Measurements from ENCODE around the gene RAB37. TPM values are rescaled to one million over a fixed set of nuclear protein-coding genes. Genes with fewer than 3 reads are reported as not detected.

RAB37 gene
- total RNA-seq, 1 donor from 2014 or later, result 7.5 TPM

DNA sequence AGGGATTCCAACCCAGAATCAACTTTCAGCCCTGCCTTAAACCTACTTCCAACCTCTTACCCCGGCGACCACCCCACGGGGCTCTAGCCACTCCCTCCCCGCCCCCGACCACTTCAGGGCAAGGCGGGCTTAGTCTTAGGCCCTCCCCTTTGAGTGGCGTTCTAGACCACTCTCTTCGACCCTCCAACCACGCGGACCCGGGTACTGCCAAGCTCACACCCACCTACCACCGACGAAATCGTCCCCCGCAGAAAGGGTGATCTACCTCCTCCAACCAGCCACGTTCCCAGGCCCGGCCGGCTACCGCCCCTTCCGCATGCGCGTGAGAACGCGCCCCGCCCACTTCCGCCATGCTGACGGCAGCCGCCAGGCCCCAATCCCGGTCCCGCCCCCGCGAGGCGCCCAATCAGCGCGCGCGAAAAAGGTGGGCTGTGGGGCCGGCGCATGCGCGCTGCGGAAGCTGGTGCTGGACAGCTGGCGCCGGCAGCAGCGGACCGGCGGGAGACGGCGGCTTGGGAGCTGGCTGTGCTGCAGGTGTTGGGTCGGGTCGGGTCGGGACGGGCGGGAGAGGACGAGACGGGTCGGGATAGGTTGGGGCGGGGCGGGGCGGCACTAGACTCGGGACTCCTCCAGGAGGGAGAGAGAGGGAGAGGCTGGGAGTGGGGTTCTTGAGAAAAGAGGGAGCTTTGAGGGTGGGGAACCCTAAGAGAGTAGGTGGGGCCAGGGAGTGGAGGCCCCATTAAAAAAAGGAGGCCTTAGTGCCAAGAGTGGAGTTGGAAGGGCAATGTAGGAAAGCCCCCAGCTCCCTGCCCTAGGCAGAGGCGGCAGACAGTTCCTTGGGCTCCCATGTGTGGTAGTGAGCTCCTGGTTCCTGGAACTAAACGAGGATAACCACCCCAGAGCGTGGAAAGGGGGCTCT, 39.2 kb downstream of the RAB37 start, which contains the start of gene NAT9:
NAT9 (minus strand) TSS at position 302 of the 919 bp plus-strand sequence. CDS start 647 bp downstream, outside the sequence.
- no peaks in the 10 kb centered on the region for H3K9me3 Mint-ChIP-seq
- intact Hi-C loops (cut with micrococcal nuclease), result loop anchor here (1.0 to 5.0 kb wide), 2 partner anchors 28 to 96 kb away; partner anchors contain the start of genes FDXR and NHERF1
- no peaks in the 10 kb centered on the region for H3K27me3 Mint-ChIP-seq
- peaks cover 47% of the 10 kb centered on the region for H3K4me1 Mint-ChIP-seq
- peak; percentile 100 for DNase-seq
- peak within 1 kb of the TSS; percentile 100 for H3K4me3 Mint-ChIP-seq
- peak within 1 kb of the TSS; percentile 91 for H3K27ac Mint-ChIP-seq
- H3K36me3 Mint-ChIP-seq (ENCODE audit: low read depth), result peaks cover 34% of the 10 kb centered on the region

DNA sequence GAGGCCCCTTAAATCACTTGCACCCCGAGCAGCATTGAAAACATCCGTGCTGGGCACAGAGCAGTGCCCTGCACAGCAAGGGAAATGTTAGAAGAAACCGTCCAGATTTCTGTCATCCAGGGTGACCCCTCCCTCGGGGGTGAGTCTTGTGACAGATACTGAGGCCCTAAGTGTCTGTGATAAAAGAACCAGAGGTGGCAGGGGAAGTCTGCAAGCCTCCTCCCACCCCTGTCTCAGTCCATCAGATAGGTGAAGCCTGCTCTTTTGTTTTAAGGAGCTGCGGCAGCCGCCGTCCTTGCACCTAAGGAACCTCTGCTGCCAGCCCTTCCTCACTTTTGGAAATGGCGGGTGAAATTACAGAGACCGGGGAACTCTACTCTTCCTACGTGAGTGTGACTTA, 39.9 kb downstream of the RAB37 start:
- intact Hi-C loops (cut with micrococcal nuclease), result loop anchor here (1.0 to 5.0 kb wide), 2 partner anchors 29 to 95 kb away; partner anchors contain the start of genes FDXR and NHERF1
- peak overlapping the region; percentile 100 for H3K4me3 Mint-ChIP-seq
- peak overlapping the region; percentile 66 for H3K27ac Mint-ChIP-seq
- peaks cover 30% of the 10 kb centered on the region for H3K36me3 Mint-ChIP-seq (ENCODE audit: low read depth)
- no peaks in the 10 kb centered on the region for H3K27me3 Mint-ChIP-seq
- no peaks in the 10 kb centered on the region for H3K9me3 Mint-ChIP-seq
- H3K4me1 Mint-ChIP-seq, result peaks cover 48% of the 10 kb centered on the region
- DNase-seq, result peak; percentile 71

DNA sequence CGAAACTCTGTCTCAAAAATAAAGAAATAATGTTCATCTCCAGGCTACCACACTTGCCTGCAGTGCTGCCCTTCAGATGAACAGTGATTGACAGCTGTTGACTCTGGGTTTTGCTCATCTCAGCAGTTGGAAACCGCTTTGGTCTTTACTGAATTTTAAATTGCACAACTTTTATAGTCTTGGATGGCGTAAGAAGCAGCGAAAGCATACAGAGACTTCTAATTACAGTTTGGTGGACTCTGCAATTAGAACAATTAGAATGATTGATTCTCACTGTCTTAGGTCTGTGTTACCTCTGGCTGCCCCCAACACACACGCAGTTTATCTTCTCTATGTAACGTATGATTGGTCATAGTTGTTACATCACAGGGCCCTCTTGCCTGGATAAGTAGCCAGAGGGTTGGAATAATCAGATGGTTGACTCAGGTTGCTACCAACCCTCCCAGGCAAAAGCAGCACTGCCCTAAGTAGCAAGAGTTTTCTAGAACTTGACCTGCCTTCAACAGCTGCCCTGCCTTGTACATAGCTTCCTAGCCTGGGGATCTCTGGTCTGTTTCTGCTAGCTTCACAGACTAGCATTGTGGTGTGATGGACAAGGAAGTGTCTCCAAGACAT, 41.0 kb downstream of the RAB37 start:
- intact Hi-C loops (cut with micrococcal nuclease), result loop anchor here (5.0 kb wide), 1 partner anchor 94 kb away; the partner anchor contains the start of gene FDXR
- Mint-ChIP-seq H3K4me1 (peaks cover 51% of the 10 kb centered on the region), H3K27me3 (no peaks in the 10 kb centered on the region), H3K9me3 (no peaks in the 10 kb centered on the region), H3K27ac (peak overlapping the region; percentile 98), H3K36me3 (ENCODE audit: low read depth) (peaks cover 26% of the 10 kb centered on the region), H3K4me3 (peak overlapping the region; percentile 36)
- DNase-seq, result no peak

DNA sequence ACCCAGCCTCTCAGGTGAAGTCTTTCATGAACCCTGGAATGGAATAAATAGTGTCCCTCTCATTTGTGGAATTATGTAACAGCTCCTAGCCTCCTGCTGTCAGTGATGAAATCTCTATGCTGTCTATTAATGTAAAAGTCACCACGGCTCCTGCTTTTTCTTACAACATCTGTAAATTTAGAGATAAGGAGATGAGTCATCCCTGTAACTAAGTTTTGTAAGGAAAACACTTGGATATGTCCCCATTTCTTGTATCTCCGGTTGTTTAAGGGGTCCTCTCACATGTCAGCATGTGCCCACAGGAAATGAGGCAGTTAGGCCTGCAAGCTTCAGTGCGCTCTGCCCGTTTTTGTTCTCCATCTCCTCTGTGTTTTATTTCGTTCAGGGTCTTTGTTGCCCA, 41.9 kb downstream of the RAB37 start:
- peak overlapping the region; percentile 98 for H3K27ac Mint-ChIP-seq
- no peak for DNase-seq
- no peaks in the 10 kb centered on the region for H3K9me3 Mint-ChIP-seq
- H3K27me3 Mint-ChIP-seq, result no peaks in the 10 kb centered on the region
- peak overlapping the region; percentile 78 for H3K4me3 Mint-ChIP-seq
- H3K36me3 Mint-ChIP-seq (ENCODE audit: low read depth), result peaks cover 20% of the 10 kb centered on the region
- peaks cover 49% of the 10 kb centered on the region for H3K4me1 Mint-ChIP-seq
- intact Hi-C loops (cut with micrococcal nuclease), result loop anchor here (5.0 kb wide), 1 partner anchor 93 kb away; the partner anchor contains the start of gene FDXR

DNA sequence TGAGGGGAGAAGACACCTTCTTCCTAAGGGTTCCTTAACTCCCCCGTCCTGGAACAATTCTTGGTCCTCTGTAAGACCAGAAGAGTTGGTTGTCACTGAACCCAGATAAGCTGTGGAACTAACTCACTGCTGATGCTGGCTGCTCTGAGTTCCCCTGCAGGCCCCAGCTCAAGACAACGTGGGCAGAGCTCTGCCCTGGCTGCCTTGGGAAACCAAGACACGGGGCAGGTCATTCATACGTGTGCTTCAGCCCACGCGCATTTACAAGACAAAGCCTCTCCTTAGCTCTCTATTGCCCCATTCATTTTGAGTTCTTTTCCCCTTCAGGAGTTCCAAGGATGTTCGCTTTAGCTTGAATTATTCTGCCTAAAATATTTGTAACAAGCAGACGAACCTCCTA, 42.4 kb downstream of the RAB37 start:
- peaks cover 21% of the 10 kb centered on the region for H3K36me3 Mint-ChIP-seq (ENCODE audit: low read depth)

DNA sequence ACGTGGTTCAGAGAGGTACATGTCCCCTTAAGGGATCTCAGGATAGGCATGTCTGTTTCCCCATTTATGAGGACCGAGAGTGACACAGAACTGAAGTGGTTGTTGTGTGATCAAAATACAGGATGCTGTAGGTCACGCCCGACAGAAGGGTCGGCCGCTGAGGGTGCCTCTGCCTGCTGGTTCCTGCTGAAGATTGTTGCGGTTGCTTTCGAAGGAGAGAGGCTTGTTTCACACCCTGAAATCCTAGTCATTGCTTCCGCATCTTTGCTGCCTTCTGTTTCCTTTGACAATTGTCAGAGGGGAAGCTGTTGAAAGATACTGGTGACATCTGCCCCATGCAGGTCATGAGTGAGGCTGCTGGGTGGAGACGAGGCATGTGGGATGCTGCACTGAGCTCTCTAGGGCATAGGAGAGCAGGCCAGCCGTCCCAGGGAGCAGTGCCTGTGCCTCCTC, 42.9 kb downstream of the RAB37 start:
- DNase-seq, result peak; percentile 92
- intact Hi-C loops (cut with micrococcal nuclease), result loop anchor here (5.0 kb wide), 1 partner anchor 92 kb away; the partner anchor contains the start of gene FDXR
- H3K9me3 Mint-ChIP-seq, result no peaks in the 10 kb centered on the region
- peaks cover 21% of the 10 kb centered on the region for H3K36me3 Mint-ChIP-seq (ENCODE audit: low read depth)
- H3K27ac Mint-ChIP-seq, result peak overlapping the region; percentile 98
- no peaks in the 10 kb centered on the region for H3K27me3 Mint-ChIP-seq
- peaks cover 57% of the 10 kb centered on the region for H3K4me1 Mint-ChIP-seq
- H3K4me3 Mint-ChIP-seq, result peak overlapping the region; percentile 78

More for the DNA sequence above, 42.4 kb downstream of the RAB37 start:
- Mint-ChIP-seq H3K4me1 (peaks cover 52% of the 10 kb centered on the region), H3K9me3 (no peaks in the 10 kb centered on the region), H3K27me3 (no peaks in the 10 kb centered on the region), H3K4me3 (peak overlapping the region; percentile 78), H3K27ac (peak overlapping the region; percentile 98)
- no peak for DNase-seq
- intact Hi-C loops (cut with micrococcal nuclease), result loop anchor here (5.0 kb wide), 1 partner anchor 93 kb away; the partner anchor contains the start of gene FDXR

DNA sequence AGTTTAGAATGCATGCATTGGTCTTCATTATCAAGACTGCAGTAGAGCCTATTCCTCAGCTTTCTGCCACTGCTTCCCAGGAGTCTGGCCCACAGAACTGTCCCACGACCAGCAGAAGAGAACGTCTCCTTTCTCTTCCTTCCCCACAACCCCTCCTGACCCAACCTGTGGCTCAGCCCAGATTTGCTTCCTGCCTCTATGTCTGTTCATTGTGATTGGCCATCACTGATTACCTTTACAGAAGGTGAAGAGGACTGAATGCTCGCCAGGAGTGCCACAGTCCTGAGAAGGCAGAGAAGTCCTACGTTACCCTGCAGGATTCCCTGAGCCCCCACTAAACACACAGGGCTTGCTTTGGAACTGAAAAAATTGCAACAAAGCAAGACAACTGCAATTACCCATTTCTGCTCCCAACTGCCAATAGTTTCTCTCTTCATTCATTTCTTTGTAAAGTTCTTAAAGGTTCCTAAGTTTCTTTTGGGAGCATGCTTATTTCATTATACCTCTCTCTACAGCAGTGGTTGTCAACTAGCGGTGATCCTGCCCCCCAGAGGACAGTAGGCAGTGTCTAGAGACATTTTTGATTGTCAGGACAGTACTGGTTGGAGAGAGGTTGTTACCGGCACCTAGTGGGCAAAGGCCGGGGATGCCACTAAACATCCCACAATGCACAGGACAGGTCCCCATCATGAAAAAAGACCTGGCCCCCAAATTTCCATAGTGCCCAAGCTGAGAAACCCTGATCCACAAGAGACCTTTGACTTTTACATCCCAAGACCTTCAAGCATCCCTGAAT, 43.6 kb downstream of the RAB37 start:
- H3K27me3 Mint-ChIP-seq, result no peaks in the 10 kb centered on the region
- peak; percentile 70 for DNase-seq
- H3K9me3 Mint-ChIP-seq, result no peaks in the 10 kb centered on the region
- H3K4me1 Mint-ChIP-seq, result peaks cover 63% of the 10 kb centered on the region
- peak overlapping the region; percentile 78 for H3K4me3 Mint-ChIP-seq
- H3K36me3 Mint-ChIP-seq (ENCODE audit: low read depth), result peaks cover 22% of the 10 kb centered on the region
- intact Hi-C loops (cut with micrococcal nuclease), result no loop called here
- peak overlapping the region; percentile 98 for H3K27ac Mint-ChIP-seq

DNA sequence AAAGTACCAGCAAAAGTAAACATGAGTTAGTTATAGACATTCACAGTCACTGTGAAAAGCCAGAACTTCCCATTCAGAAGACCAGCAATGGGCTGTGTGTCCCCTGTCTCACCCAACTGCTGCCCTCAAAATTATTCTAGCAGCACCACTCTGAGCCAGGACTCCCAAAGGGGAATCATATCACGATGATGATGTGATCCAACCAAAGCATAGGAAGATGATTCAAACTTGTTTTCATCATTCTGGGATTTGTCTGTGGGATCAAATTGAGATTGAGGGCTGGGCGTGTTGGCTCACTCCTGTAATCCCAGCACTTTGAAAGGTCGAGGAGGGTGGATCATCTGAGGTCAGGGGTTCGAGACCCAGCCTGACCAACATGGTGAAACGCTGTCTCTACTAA, 45.5 kb downstream of the RAB37 start:
- intact Hi-C loops (cut with micrococcal nuclease), result no loop called here
- H3K4me3 Mint-ChIP-seq, result no peak overlapping the region
- no peak overlapping the region for H3K27ac Mint-ChIP-seq
- no peak for DNase-seq
- peaks cover 22% of the 10 kb centered on the region for H3K36me3 Mint-ChIP-seq (ENCODE audit: low read depth)
- H3K27me3 Mint-ChIP-seq, result no peaks in the 10 kb centered on the region
- no peaks in the 10 kb centered on the region for H3K9me3 Mint-ChIP-seq
- peaks cover 59% of the 10 kb centered on the region for H3K4me1 Mint-ChIP-seq

DNA sequence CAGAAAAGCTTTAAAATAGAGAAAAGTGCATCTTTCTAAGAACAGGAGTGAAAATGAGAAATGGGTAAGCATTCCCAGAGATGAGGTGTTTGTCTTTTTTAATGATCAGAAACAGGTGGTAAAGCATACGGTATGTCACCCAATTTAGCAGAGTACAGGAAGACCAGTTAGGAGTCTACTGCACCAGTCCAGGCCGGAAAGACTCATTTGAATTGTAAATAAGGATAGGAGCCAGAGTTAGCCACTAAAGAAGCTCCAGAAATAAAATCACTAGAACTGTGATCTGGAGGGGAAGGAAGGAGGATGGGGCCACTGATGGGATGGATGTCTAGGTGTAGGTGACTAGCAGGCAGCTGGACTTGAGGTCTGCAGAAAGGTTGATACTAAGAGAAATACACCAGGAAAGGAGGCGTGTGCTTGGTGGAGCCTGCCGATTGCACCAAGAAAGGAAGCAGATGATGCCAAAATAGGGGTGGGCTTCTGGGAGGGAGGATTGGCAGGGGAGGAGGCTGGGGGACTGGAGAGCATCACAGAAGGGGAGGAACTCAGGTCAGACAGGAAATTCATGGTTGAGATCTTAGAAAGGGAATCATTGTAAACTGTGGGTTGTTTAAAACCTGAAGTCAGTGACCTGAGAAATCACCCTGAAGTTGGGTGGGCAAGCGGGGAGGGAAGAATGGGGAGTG, 47.2 kb downstream of the RAB37 start:
- DNase-seq, result no peak
- Mint-ChIP-seq H3K36me3 (ENCODE audit: low read depth) (peaks cover 29% of the 10 kb centered on the region), H3K4me3 (peak overlapping the region; percentile 1), H3K9me3 (no peaks in the 10 kb centered on the region), H3K4me1 (peaks cover 53% of the 10 kb centered on the region), H3K27me3 (no peaks in the 10 kb centered on the region), H3K27ac (peak overlapping the region; percentile 32)
- intact Hi-C loops (cut with micrococcal nuclease), result no loop called here

DNA sequence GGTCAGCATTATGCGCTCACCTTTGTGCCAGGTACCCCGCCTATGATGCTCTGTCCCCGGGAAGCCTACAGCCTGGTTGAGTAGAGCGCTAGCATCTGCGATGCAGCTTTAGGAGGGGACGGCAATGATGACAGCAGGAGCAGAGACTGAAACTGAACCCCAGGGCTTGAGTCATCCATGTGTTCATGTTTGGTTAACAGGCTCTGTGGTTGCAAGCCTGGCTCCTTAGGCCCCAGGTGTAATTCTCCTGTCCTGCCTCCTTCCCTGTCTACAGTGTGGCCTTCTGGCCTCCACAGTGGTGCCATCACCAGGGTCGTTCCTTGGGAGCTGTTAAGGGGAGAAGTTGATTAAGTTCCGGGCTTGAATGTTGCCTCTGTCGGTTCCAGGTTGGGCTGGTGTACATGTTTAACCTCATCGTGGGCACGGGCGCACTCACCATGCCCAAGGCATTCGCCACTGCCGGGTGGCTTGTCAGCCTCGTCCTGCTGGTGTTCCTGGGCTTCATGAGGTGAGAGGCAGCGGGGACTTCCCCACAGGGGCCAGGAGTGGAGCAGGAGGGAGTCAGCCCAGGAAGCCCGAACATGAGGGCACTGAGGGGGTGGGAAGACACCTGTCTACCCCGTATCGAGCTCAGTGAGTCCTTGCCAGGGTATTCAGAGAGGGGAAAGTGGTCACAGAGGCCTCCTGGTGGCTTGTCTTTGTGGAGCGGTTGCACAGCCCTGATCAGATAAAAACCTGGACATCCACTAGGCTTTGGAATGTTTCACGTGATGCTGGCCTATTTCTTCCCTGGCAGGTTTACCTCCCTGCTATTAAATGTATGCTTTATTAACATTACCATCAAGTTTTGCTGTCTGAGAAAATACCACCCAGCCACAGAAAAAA, 48.3 kb downstream of the RAB37 start:
- intact Hi-C loops (cut with micrococcal nuclease), result no loop called here
- Mint-ChIP-seq H3K27me3 (no peaks in the 10 kb centered on the region), H3K27ac (peak overlapping the region; percentile 57), H3K4me3 (peak overlapping the region; percentile 39), H3K4me1 (peaks cover 50% of the 10 kb centered on the region), H3K9me3 (no peaks in the 10 kb centered on the region), H3K36me3 (ENCODE audit: low read depth) (peaks cover 32% of the 10 kb centered on the region)
- DNase-seq, result peak; percentile 66

DNA sequence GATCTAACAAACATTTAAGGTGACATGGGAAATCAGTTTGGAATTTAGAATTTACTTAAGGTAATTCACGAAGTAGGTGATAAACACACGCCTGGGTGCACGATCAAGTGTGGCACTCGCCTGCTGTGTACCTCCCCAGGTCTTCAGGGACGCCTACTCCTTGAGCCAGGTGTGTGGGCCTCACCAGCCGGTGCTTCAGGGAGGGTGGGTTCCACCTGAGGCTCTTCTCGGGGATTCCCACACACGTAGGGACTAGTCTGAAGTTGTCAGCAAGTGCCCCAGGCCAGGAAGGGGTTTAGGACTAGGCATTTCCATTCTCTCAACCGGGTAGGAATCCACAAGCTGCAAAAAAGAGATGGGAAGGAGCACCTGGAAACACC, 48.9 kb downstream of the RAB37 start:
- intact Hi-C loops (cut with micrococcal nuclease), result no loop called here
- peaks cover 38% of the 10 kb centered on the region for H3K36me3 Mint-ChIP-seq (ENCODE audit: low read depth)
- H3K4me3 Mint-ChIP-seq, result peak overlapping the region; percentile 41

DNA sequence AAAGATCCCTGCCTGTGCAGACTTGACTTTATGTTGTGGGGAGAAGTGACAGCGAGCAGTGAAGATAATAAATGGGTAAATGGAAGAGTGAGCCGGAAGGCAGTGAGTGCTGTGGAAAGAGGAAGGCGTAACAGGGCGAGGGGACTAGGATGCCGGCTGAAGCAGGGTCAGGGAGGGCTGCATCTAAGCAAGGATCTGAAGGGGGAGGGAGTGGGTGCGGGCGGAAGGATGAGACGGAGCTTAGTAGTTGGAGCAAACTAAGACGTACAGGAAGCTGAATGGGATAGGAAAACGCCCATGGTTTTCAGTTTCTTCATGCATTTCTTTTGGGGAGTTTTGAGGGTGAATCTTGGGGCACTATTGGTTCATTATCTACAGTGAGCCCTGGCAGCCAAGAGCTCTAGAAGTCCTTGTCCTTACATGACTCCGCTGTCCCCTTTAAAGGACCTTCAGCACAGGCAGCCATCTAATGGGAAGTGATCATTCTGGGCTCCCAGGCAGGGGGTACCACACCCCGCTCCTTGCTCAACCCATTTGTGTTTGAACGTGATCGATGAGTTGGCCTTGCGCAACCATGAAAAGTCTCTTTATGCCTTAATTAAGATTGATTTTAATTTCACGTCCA, 49.5 kb downstream of the RAB37 start:
- Mint-ChIP-seq H3K4me1 (peaks cover 50% of the 10 kb centered on the region), H3K9me3 (no peaks in the 10 kb centered on the region)

More for the DNA sequence above, 48.9 kb downstream of the RAB37 start:
- H3K27ac Mint-ChIP-seq, result peak overlapping the region; percentile 39
- no peaks in the 10 kb centered on the region for H3K9me3 Mint-ChIP-seq
- no peak for DNase-seq
- H3K4me1 Mint-ChIP-seq, result peaks cover 50% of the 10 kb centered on the region
- H3K27me3 Mint-ChIP-seq, result no peaks in the 10 kb centered on the region

More for the DNA sequence above, 49.5 kb downstream of the RAB37 start:
- H3K27ac Mint-ChIP-seq, result peak overlapping the region; percentile 39
- no peaks in the 10 kb centered on the region for H3K27me3 Mint-ChIP-seq
- no peak for DNase-seq
- intact Hi-C loops (cut with micrococcal nuclease), result no loop called here
- H3K36me3 Mint-ChIP-seq (ENCODE audit: low read depth), result peaks cover 39% of the 10 kb centered on the region
- peak overlapping the region; percentile 41 for H3K4me3 Mint-ChIP-seq

Data from activated CD4-positive, alpha-beta T cell treated with anti-CD3 and anti-CD28 coated beads, Interleukin-2, amount 10 ng/mL, durations not matched to agents 24 days and 14 days (primary cell).